Neural progenitor cell (in vitro differentiated cells): ENCODE measurements around the gene DENND11. TPM values are rescaled to one million over a fixed set of nuclear protein-coding genes. Genes with fewer than 3 reads are reported as not detected.

ENCODE experiments used
- DNase-seq: peaks from one replicate; pipeline ENCODE4 v3.0.0-alpha.2; 2016; ENCODE audit warnings: low spot score
- H2AFZ ChIP-seq: fragments of 200-600 bp; sonication (generic); replicated peaks from 2 replicates; pipeline ENCODE4 v1.6.1; 2016; ENCODE audit warnings: antibody characterized with exemption
- H3F3A ChIP-seq: fragments of 200-600 bp; sonication (generic); 2 replicates; pipeline ENCODE4 v1.6.1; 2016; ENCODE audit warnings: antibody characterized with exemption, low read depth
- H3K27ac ChIP-seq: fragments of 200-600 bp; sonication (generic); 2 replicates; pipeline ENCODE4 v1.5.1; 2016; ENCODE audit warnings: mild to moderate bottlenecking
- H3K27me3 ChIP-seq: fragments of 200-600 bp; sonication (generic); 2 replicates; pipeline ENCODE4 v1.6.1; 2016; ENCODE audit warnings: mild to moderate bottlenecking, moderate library complexity
- H3K36me3 ChIP-seq: fragments of 200-600 bp; sonication (generic); 2 replicates; pipeline ENCODE4 v1.5.1; 2016
- H3K4me1 ChIP-seq: fragments of 200-600 bp; sonication (generic); 2 replicates; pipeline ENCODE4 v1.6.1; 2016; ENCODE audit warnings: mixed run types
- H3K4me2 ChIP-seq: fragments of 200-600 bp; sonication (generic); 2 replicates; pipeline ENCODE4 v1.6.1; 2016
- H3K4me3 ChIP-seq: fragments of 200-600 bp; sonication (generic); 2 replicates; pipeline ENCODE4 v1.5.1; 2016
- H3K79me2 ChIP-seq: fragments of 200-600 bp; sonication (generic); 2 replicates; pipeline ENCODE4 v1.6.1; 2016; ENCODE audit warnings: low read depth
- H3K9ac ChIP-seq: fragments of 200-600 bp; sonication (generic); 2 replicates; pipeline ENCODE4 v1.6.1; 2016
- H3K9me3 ChIP-seq: fragments of 200-600 bp; sonication (generic); 2 replicates; pipeline ENCODE4 v1.5.1; 2016; ENCODE audit warnings: low read depth
- H4K20me1 ChIP-seq: fragments of 200-600 bp; sonication (generic); 2 replicates; pipeline ENCODE4 v1.6.1; 2016; ENCODE audit warnings: low read depth
- H3K27ac Mint-ChIP-seq: 3 replicates; pipeline ENCODE4 v1.8.0; 2021; ENCODE audit warnings: mixed read lengths
- H3K27me3 Mint-ChIP-seq: 2 replicates; pipeline ENCODE4 v1.8.0; 2022; ENCODE audit warnings: low read depth, mild to moderate bottlenecking, inconsistent platforms, moderate library complexity, mixed read lengths; ENCODE audit not compliant: insufficient read depth
- H3K36me3 Mint-ChIP-seq: 3 replicates; pipeline ENCODE4 v1.8.0; 2021; ENCODE audit warnings: mixed read lengths
- H3K4me1 Mint-ChIP-seq: 3 replicates; pipeline ENCODE4 v1.8.0; 2021; ENCODE audit warnings: mixed read lengths
- H3K4me3 Mint-ChIP-seq: 3 replicates; pipeline ENCODE4 v1.8.0; 2021; ENCODE audit warnings: mild to moderate bottlenecking, moderate library complexity, mixed read lengths
- H3K9me3 Mint-ChIP-seq: 3 replicates; pipeline ENCODE4 v1.8.0; 2020; ENCODE audit warnings: mixed read lengths
- CTCF ChIP-seq: fragments of 200-600 bp; sonication (generic); IDR thresholded peaks from 2 replicates; pipeline ENCODE4 v1.5.1; 2017; ENCODE audit warnings: antibody characterized with exemption, mild to moderate bottlenecking
- EZH2 ChIP-seq: fragments of 200-600 bp; sonication (generic); IDR thresholded peaks from 2 replicates; pipeline ENCODE4 v1.6.1; 2017; ENCODE audit warnings: antibody characterized with exemption, mild to moderate bottlenecking, moderate library complexity
- EZH2phosphoT487 ChIP-seq: fragments of 200-600 bp; sonication (generic); IDR thresholded peaks from 2 replicates; pipeline ENCODE4 v1.6.1; 2017; ENCODE audit warnings: antibody characterized with exemption
- total RNA-seq: library from RNA; depleted of rRNA; stranded (reverse); fragments of >200 nt; gene quantifications from 2 replicates; pipeline ENCODE4 v1.2.3, GENCODE V29; 2015; ENCODE audit warnings: low replicate concordance

DENND11 gene
- total RNA-seq, 1 donor from 2014 or later = 23.5 TPM

GRCh38 chr7:141704741-141705140 is 2.8 kb upstream of the DENND11 start:
- Histone ChIP-seq H3K9me3 (no peaks in the 10 kb centered on the region), H3K4me2 (peak overlapping the region; percentile 48), H2AFZ (peak overlapping the region; percentile 19), H3K9ac (no peak overlapping the region), H3K27me3 (peaks cover 31% of the 10 kb centered on the region), H3F3A (peaks cover 12% of the 10 kb centered on the region), H3K4me1 (peaks cover 30% of the 10 kb centered on the region), H4K20me1 (peaks cover 13% of the 10 kb centered on the region), H3K4me3 (no peak overlapping the region), H3K27ac (no peak overlapping the region), H3K36me3 (no peaks in the 10 kb centered on the region), H3K79me2 (peaks cover 7% of the 10 kb centered on the region)
- Mint-ChIP-seq H3K4me3 (peak overlapping the region; percentile 33), H3K36me3 (no peaks in the 10 kb centered on the region), H3K27me3 (peaks cover 2% of the 10 kb centered on the region), H3K27ac (no peak overlapping the region), H3K9me3 (no peaks in the 10 kb centered on the region), H3K4me1 (peaks cover 26% of the 10 kb centered on the region)
- DNase-seq = no peak
- TF ChIP-seq EZH2phosphoT487 = no peak
- no peak for TF ChIP-seq EZH2
- TF ChIP-seq CTCF = no peak

GRCh38 chr7:141704112-141704511 is 2.1 kb upstream of the DENND11 start:
- no peak for TF ChIP-seq EZH2phosphoT487
- TF ChIP-seq CTCF = no peak
- no peak for TF ChIP-seq EZH2
- no peak overlapping the region for H3K4me3 Mint-ChIP-seq

GRCh38 chr7:141702892-141703291 is 926 bp upstream of the DENND11 start:
- Mint-ChIP-seq H3K4me1 (peaks cover 37% of the 10 kb centered on the region), H3K27ac (no peak overlapping the region), H3K36me3 (no peaks in the 10 kb centered on the region), H3K27me3 (peaks cover 2% of the 10 kb centered on the region), H3K9me3 (no peaks in the 10 kb centered on the region), H3K4me3 (peak overlapping the region; percentile 88)
- Histone ChIP-seq H3K4me3 (no peak overlapping the region), H3K4me2 (no peak overlapping the region), H3K27ac (no peak overlapping the region), H4K20me1 (peaks cover 19% of the 10 kb centered on the region), H2AFZ (no peak overlapping the region), H3K4me1 (peaks cover 30% of the 10 kb centered on the region), H3K9ac (no peak overlapping the region), H3K36me3 (no peaks in the 10 kb centered on the region), H3K9me3 (no peaks in the 10 kb centered on the region), H3K27me3 (peaks cover 31% of the 10 kb centered on the region), H3K79me2 (peaks cover 7% of the 10 kb centered on the region), H3F3A (peaks cover 12% of the 10 kb centered on the region)
- TF ChIP-seq EZH2 = no peak
- no peak for TF ChIP-seq CTCF
- no peak for TF ChIP-seq EZH2phosphoT487
- no peak for DNase-seq

More at GRCh38 chr7:141704112-141704511, 2.1 kb upstream of the DENND11 start:
- peaks cover 12% of the 10 kb centered on the region for H3F3A ChIP-seq
- H3K79me2 ChIP-seq = peaks cover 7% of the 10 kb centered on the region
- H3K4me1 Mint-ChIP-seq = peaks cover 30% of the 10 kb centered on the region
- no peaks in the 10 kb centered on the region for H3K36me3 ChIP-seq
- no peak overlapping the region for H2AFZ ChIP-seq
- no peak overlapping the region for H3K4me3 ChIP-seq
- H3K36me3 Mint-ChIP-seq = no peaks in the 10 kb centered on the region
- H3K27me3 Mint-ChIP-seq = peaks cover 2% of the 10 kb centered on the region
- H3K27me3 ChIP-seq = peaks cover 31% of the 10 kb centered on the region
- H3K4me1 ChIP-seq = peaks cover 30% of the 10 kb centered on the region
- H3K9me3 Mint-ChIP-seq = no peaks in the 10 kb centered on the region
- H3K4me2 ChIP-seq = peak overlapping the region; percentile 48
- no peak overlapping the region for H3K9ac ChIP-seq
- no peaks in the 10 kb centered on the region for H3K9me3 ChIP-seq
- H3K27ac ChIP-seq = no peak overlapping the region
- no peak overlapping the region for H3K27ac Mint-ChIP-seq
- H4K20me1 ChIP-seq = peaks cover 13% of the 10 kb centered on the region
- no peak for DNase-seq
